NCI-H2227 (cell line): ENCODE measurements around the gene LRP10.
A peak's percentile ranks its signal among the peaks of the same experiment; 100 is the strongest.
"Not testable (repeated sequence)": the region's sequence is repeated elsewhere in the genome, so short reads cannot be mapped to it uniquely, and the experiment has no call there.

ENCODE experiments used
- DNase-seq: peaks from one replicate; lab custom pipeline; 2025; ENCODE audit not compliant: unreplicated experiment; lab: John Stamatoyannopoulos, UW

Gene LRP10

GRCh38 chr14:22842211-22843122 is 29.1 kb upstream of the LRP10 start:
- no peak for DNase-seq

- no peak for DNase-seq
These were observed 28.2 kb upstream of the LRP10 start for GRCh38 chr14:22843123-22843925.

GRCh38 chr14:22844221-22845102 is 27.1 kb upstream of the LRP10 start:
- DNase-seq = no peak

DNA sequence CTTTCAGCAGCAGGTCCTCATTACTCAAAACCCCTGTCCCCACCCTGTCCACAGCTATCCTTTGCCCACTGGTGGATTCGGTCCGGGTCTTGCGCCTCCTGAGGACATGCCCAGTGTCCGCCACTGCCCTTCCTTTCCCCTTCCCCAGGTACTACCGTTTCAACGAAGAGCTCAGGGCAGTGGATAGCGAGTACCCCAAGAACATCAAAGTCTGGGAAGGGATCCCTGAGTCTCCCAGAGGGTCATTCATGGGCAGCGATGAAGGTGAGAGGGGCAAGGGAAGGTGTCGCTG is 26.5 kb upstream of the LRP10 start:
- no peak for DNase-seq

DNA sequence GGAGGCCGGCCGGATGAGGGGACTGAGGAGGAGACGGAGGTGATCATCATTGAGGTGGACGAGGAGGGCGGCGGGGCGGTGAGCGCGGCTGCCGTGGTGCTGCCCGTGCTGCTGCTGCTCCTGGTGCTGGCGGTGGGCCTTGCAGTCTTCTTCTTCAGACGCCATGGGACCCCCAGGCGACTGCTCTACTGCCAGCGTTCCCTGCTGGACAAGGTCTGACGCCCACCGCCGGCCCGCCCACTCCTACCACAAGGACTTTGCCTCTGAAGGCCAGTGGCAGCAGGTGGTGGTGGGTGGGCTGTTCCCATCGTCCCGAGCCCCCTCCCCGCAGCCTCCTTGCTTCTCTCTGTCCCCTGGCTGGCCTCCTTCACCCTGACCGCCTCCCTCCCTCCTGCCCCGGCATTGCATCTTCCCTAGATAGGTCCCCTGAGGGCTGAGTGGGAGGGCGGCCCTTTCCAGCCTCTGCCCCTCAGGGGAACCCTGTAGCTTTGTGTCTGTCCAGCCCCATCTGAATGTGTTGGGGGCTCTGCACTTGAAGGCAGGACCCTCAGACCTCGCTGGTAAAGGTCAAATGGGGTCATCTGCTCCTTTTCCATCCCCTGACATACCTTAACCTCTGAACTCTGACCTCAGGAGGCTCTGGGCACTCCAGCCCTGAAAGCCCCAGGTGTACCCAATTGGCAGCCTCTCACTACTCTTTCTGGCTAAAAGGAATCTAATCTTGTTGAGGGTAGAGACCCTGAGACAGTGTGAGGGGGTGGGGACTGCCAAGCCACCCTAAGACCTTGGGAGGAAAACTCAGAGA is 25.5 kb upstream of the LRP10 start:
- no peak for DNase-seq

DNA sequence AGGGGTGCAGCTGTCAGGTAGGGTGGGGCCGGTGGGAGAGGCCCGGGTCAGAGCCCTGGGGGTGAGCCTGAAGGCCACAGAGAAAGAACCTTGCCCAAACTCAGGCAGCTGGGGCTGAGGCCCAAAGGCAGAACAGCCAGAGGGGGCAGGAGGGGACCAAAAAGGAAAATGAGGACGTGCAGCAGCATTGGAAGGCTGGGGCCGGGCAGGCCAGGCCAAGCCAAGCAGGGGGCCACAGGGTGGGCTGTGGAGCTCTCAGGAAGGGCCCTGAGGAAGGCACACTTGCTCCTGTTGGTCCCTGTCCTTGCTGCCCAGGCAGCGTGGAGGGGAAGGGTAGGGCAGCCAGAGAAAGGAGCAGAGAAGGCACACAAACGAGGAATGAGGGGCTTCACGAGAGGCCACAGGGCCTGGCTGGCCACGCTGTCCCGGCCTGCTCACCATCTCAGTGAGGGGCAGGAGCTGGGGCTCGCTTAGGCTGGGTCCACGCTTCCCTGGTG is 24.7 kb upstream of the LRP10 start:
- DNase-seq = no peak

- DNase-seq = no peak
These were observed 23.7 kb upstream of the LRP10 start for GRCh38 chr14:22847661-22848341.

DNA sequence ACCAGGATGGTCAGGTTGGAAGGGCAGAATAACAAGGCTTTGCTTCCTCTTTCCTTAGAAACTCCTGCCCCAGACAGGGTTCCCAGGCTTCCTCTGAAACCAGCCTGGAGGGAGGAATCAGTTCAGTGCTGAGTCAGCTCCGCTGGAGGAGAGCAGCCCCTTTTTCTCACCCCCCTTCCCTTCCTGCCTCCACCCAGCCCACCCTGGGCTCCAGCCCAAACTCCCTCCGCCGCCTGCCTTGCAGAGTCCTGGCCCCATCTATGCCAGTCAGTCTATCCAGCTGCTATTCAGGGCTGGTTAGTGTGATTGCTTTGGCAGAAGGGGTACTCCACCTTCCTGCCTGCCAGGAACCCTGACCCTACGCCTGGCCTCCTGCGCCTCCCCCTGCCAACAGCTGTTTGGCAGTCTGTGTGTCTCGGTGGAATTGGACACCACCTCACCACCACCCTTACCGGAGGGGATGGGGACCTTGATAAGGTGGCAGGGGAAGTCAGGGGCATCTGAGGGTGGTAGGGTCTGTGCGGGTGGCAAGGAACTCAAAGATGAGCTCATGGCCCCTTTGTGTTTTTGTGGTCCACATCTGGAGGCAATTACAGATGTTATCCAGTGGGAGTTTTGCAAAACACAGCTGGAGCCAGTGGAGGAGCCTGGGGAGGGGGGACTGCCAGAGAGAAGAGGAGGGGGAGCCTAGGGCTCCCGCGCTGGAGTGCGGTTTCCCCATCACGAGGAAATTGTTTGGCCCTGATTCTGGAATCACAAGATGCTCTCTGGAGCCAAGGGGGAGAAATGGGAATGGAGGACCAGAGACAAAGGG is 23.0 kb upstream of the LRP10 start:
- no peak for DNase-seq

- DNase-seq = no peak
These were observed 22.2 kb upstream of the LRP10 start for GRCh38 chr14:22849212-22849819.

DNA sequence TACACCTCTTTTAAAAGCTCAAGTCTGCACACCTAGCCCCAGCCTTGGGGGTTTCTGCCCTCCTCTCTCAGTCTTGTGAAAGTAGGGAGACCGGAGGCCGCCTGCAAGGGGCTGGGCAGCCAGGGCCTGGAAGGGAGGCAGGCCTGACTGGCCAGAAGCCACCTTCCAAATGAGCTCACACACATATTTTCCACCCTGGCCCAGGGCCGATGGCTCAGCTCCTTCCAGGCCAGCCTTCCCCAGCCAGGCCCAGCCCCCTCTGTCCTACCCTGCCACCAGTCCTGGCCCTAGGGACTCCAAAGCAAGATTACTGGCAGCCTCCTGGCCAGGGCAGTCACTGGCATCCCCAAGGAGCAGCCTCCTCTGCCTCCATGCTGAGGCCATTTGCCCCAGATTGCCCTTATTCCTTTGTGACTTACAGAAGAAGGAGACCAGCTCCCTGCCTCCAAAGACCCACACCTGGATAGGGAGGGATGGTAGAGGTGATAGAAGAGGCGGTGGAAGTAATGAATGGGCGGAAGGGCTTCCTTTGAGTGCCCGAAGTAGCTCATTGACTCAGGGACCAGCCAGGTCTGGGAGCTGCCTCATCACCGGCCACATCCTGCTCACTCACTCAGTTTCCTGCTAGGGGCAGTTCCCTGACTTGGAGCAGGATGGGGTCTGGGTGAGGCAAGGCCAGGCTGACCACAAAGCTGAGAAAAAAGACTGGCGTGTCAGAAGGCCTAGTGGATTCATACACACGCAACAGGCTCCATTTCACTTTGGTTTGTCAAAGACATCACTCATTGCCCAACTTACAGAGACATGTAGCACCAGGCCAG is 20.4 kb upstream of the LRP10 start:
- DNase-seq = no peak

DNA sequence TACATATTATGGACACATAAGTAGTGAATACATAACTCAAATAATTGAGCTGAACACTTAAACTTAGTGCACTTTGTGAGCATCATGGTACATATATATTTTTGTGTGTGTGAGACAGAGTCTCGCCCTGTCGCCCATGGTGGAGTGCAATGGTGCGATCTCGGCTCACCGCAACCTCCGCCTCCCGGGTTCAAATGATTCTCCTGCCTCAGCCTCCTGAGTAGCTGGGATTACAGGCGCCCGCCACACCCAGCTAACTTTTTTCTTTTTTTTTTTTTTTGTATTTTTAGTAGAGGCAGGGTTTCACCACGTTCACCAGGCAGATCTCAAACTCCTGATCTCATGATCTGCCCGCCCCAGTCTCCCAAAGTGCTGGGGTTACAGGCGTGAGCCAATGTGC is 19.4 kb upstream of the LRP10 start:
- DNase-seq = not testable (repeated sequence)

DNA sequence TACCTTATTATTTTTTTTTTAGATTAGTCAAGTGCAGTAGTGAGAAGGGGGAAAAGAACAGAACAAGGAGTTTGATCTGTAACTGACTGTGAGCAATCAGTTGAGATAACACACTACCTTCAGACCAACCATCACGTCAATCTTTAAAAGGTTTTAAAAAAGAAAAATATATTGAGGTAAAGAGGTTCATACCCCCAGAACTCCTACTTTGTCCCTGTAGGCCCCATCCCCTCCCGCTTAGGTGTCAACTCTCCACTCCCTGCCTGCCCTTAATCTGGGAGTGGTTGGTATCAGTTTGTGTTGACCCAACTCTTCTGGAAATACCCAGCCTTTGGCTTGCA is 19.0 kb upstream of the LRP10 start:
- DNase-seq = no peak

DNA sequence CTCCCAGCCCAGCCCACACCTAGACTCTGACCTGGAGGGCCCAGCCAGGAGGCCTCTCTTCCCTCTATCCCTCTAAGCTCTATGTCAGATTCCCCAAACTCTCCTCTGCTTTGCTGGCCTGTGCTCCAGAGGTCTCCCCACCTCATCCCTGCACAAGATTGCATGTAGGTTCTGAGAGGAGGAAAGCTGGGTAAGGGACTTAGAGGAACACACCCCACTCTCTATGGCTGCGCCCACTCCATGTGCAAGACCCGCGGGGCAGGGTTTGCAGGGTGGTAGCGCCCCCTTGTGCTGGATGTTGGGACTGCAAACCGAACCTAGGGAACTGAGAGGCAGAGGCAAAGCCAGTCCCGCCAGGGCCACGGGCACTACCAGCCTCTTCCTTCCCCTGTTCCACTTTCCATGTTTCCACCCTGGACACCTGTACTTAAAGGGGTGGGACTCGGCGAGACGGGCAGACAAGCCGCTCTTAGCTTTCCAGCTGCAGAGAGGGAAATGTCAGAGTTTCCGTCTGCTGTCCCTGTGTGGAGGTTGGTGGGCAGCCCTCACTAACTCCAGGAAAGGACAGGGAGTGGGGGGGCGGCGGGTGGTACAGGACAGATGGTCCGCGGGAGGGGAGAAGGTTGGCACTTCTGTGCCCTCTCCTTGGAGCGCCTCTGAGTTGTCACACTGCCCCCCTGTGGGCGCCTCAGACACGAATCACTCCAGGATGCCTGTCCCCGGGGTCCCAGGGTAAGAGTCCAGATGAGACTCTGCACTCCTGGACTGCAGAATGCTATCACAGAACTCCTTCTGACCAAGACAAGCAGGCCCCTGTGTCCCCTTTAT is 18.4 kb upstream of the LRP10 start:
- peak; percentile 91 for DNase-seq

- not testable (repeated sequence) for DNase-seq
These were observed 17.2 kb upstream of the LRP10 start for GRCh38 chr14:22854296-22854695.

- DNase-seq = no peak
These were observed 16.4 kb upstream of the LRP10 start for GRCh38 chr14:22854963-22855724.

- no peak for DNase-seq
These were observed 15.1 kb upstream of the LRP10 start for GRCh38 chr14:22856428-22856827.
